SK-N-SH (cell line): ENCODE data around the gene NRL.

Source experiments
- POLR2AphosphoS5 ChIP-seq: IDR thresholded peaks from 2 replicates; pipeline ENCODE4 v1.6.1; 2012; ENCODE audit warnings: low read depth, low read length
- RXRA ChIP-seq: IDR thresholded peaks from 2 replicates; pipeline ENCODE4 v1.4.0; 2012; ENCODE audit warnings: low read depth, mild to moderate bottlenecking, borderline replicate concordance
- SIN3A ChIP-seq: IDR thresholded peaks from 2 replicates; pipeline ENCODE4 v1.6.1; 2012; ENCODE audit warnings: low read depth, mild to moderate bottlenecking, low read length, moderate library complexity, borderline replicate concordance
- TCF12 ChIP-seq: IDR thresholded peaks from 2 replicates; pipeline ENCODE4 v1.4.0; 2012
- TF ChIP-seq, protein P1 (sequence below): IDR thresholded peaks from 2 replicates; pipeline ENCODE4 v1.6.1; 2012; ENCODE audit warnings: mild to moderate bottlenecking, low read depth, low read length, moderate library complexity
- TF ChIP-seq, protein P2 (sequence below): fragments of 200-600 bp; sonication (generic); IDR thresholded peaks from 2 replicates; pipeline ENCODE4 v1.6.1; 2017; ENCODE audit warnings: antibody characterized with exemption, mild to moderate bottlenecking, moderate library complexity

DNA sequence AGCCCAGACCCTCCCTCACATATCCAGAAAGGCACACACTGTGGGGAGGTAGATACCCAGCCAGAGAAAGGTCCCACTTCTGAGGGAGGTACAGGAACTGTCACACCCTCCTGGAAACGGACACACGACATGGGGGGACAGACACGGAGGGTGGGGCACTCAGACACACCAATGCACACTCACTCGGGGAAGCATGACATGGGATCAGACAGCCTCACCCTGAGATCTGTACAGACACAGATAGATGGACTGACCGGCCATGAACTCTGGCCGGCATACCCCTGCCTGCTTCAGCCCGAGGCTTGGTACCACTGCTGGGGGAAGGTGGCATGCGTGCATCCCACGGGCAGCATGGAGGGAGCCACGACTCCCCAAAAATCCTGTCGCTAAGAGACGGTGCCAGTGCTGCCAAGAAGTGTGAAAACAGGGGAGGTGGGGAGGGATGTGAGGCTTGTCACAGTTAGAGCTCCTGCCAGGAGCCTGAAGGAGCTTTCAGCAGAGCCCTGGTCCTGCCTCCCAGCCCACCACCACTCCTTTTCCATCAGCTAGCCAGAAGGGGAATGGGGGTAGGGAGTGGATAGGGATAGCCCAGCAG is 42.8 kb downstream of the NRL start:
- TF ChIP-seq, protein P1, sequence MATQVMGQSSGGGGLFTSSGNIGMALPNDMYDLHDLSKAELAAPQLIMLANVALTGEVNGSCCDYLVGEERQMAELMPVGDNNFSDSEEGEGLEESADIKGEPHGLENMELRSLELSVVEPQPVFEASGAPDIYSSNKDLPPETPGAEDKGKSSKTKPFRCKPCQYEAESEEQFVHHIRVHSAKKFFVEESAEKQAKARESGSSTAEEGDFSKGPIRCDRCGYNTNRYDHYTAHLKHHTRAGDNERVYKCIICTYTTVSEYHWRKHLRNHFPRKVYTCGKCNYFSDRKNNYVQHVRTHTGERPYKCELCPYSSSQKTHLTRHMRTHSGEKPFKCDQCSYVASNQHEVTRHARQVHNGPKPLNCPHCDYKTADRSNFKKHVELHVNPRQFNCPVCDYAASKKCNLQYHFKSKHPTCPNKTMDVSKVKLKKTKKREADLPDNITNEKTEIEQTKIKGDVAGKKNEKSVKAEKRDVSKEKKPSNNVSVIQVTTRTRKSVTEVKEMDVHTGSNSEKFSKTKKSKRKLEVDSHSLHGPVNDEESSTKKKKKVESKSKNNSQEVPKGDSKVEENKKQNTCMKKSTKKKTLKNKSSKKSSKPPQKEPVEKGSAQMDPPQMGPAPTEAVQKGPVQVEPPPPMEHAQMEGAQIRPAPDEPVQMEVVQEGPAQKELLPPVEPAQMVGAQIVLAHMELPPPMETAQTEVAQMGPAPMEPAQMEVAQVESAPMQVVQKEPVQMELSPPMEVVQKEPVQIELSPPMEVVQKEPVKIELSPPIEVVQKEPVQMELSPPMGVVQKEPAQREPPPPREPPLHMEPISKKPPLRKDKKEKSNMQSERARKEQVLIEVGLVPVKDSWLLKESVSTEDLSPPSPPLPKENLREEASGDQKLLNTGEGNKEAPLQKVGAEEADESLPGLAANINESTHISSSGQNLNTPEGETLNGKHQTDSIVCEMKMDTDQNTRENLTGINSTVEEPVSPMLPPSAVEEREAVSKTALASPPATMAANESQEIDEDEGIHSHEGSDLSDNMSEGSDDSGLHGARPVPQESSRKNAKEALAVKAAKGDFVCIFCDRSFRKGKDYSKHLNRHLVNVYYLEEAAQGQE: no peak
- no peak for TF ChIP-seq POLR2AphosphoS5
- no peak for TF ChIP-seq SIN3A
- TF ChIP-seq RXRA: no peak
- TF ChIP-seq TCF12: no peak
- TF ChIP-seq, protein P2, sequence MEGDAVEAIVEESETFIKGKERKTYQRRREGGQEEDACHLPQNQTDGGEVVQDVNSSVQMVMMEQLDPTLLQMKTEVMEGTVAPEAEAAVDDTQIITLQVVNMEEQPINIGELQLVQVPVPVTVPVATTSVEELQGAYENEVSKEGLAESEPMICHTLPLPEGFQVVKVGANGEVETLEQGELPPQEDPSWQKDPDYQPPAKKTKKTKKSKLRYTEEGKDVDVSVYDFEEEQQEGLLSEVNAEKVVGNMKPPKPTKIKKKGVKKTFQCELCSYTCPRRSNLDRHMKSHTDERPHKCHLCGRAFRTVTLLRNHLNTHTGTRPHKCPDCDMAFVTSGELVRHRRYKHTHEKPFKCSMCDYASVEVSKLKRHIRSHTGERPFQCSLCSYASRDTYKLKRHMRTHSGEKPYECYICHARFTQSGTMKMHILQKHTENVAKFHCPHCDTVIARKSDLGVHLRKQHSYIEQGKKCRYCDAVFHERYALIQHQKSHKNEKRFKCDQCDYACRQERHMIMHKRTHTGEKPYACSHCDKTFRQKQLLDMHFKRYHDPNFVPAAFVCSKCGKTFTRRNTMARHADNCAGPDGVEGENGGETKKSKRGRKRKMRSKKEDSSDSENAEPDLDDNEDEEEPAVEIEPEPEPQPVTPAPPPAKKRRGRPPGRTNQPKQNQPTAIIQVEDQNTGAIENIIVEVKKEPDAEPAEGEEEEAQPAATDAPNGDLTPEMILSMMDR: no peak
